Ovary (tissue), 9 donors: Measurements from ENCODE around the gene MBD3L2B. TPM values are rescaled to one million over a fixed set of nuclear protein-coding genes. Genes with fewer than 3 reads are reported as not detected.

Experiments
- DNase-seq, 5 donors: peaks; one replicate each; pipeline ENCODE4 v3.0.0-alpha.2; 2019 to 2020
- H3K27ac ChIP-seq, 2 donors: fragments of 200-600 bp; one replicate each; pipeline versions ENCODE4 v1.5.1 to v1.8.0; 2019 to 2022
- H3K27me3 ChIP-seq: fragments of 200-600 bp; one replicate; pipeline ENCODE4 v1.8.0; 2022
- H3K36me3 ChIP-seq: fragments of 200-600 bp; sonication (generic); one replicate; pipeline ENCODE4 v1.5.1; 2019
- H3K4me1 ChIP-seq: one replicate; pipeline ENCODE4 v1.8.1; 2013; ENCODE audit warnings: mild to moderate bottlenecking, moderate library complexity; ENCODE audit not compliant: insufficient read depth
- H3K4me3 ChIP-seq: fragments of 200-600 bp; sonication (generic); one replicate; pipeline ENCODE4 v1.5.1; 2017
- H3K9me3 ChIP-seq, 2 donors: fragments of 200-600 bp in 1 of 2; sonication (generic) in 1 of 2; one replicate each; pipeline versions ENCODE4 v1.5.1 to v1.8.1; 2013 to 2019; ENCODE audit warnings: mild to moderate bottlenecking in 1 of 2, moderate library complexity in 1 of 2
- CTCF ChIP-seq, 3 donors: fragments of 450-650 bp in 2 of 3; fragments of 200-600 bp in 1 of 3; IDR thresholded peaks; one replicate each; pipeline versions ENCODE4 v1.5.1 to v1.8.0; 2016 to 2022; ENCODE audit warnings: antibody characterized with exemption in 3 of 3, mild to moderate bottlenecking in 1 of 3
- EP300 ChIP-seq: sonication (generic); formaldehyde crosslinking; IDR thresholded peaks from one replicate; pipeline ENCODE4 v1.6.1; 2017; ENCODE audit warnings: antibody characterized with exemption
- POLR2A ChIP-seq: fragments of 450-650 bp; IDR thresholded peaks from one replicate; pipeline ENCODE4 v1.6.1; 2017; ENCODE audit warnings: antibody characterized with exemption, mild to moderate bottlenecking, moderate library complexity
- WGBS, 3 donors: extraction: QIAGEN DNeasy Blood & Tissue Kit in 1 of 3; methylation state at CpG; one replicate each; pipeline versions ENCODE4 v1.1.5 to v1.1.7; 2013 to 2017; 5-methylcytosine and 5-hydroxymethylcytosine counted together
- intact Hi-C, 4 donors: fragments of 100-400 bp; cut with DNase I; formaldehyde crosslinking; loops; one replicate each; pipeline versions ENCODE4 v1.11.0 to v1.15.1; 2022 to 2023
- polyA plus RNA-seq, 2 donors: library from polyadenylated mRNA; stranded (reverse); fragments of 200-250 nt in 1 of 2; fragments of 350-450 nt in 1 of 2; fragmentation: Illumina TruSeq in 1 of 2; extraction: RNeasy Lipid Tissue Mini Kit (QIAGEN cat#74804) in 1 of 2; gene quantifications; one replicate each; pipeline ENCODE4 v1.2.3, GENCODE V29; 2013 to 2014
- total RNA-seq, 7 donors: library from RNA; depleted of rRNA in 2 of 7; stranded (reverse); fragments of >200 nt in 2 of 7; fragmentation: NEBNext Ultra II Directional in 3 of 7; extraction: Animal tissue kit (Norgen Biotek cat#: 25700) in 3 of 7; gene quantifications; one replicate each; pipeline versions ENCODE4 v1.1.0 to v1.2.4, GENCODE V29; 2016 to 2023
- donor health status: DM: no; HTN: no; CAD: no; lungs with moderate emphysema.
- donor health status: DM: no; HTN: no; CAD: no.
- donor health status: Bipolar disorder and iron deficiency.
- donor health status: DM: yes; HTN: yes; CAD: no.
- donor health status: DM: no; HTN: no; CAD: no.
- donor health status: DM: yes; HTN: yes; CAD: no.

The MBD3L2B gene
- total and polyA plus RNA-seq, 9 donors, result not detected

GRCh38 chr19:7010722-7011593 is 10.3 kb downstream of the MBD3L2B start:
- WGBS, 3 donors, result 82 to 84% (median 82%) methylated on average over 12 of the region's 12 CpGs
- no peak overlapping the region for H3K27ac ChIP-seq
- H3K36me3 ChIP-seq, result no peaks in the 10 kb centered on the region
- H3K9me3 ChIP-seq, result no peaks in the 10 kb centered on the region
- no peaks in the 10 kb centered on the region for H3K4me1 ChIP-seq
- no peak for DNase-seq
- intact Hi-C loops, result no loop called here
- TF ChIP-seq POLR2A, result no peak
- no peak for TF ChIP-seq EP300
- no peak for TF ChIP-seq CTCF (IDR thresholded peaks at IDR 0.05)
- H3K27me3 ChIP-seq, result no peaks in the 10 kb centered on the region
- H3K4me3 ChIP-seq, result no peak overlapping the region

GRCh38 chr19:7007859-7008258 is 13.4 kb downstream of the MBD3L2B start:
- TF ChIP-seq EP300 (no peak), CTCF (IDR thresholded peaks at IDR 0.05) (no peak), POLR2A (no peak)
- DNase-seq, result no peak
- intact Hi-C loops, result no loop called here
- Histone ChIP-seq H3K27me3 (no peaks in the 10 kb centered on the region), H3K4me1 (no peaks in the 10 kb centered on the region), H3K9me3 (no peaks in the 10 kb centered on the region), H3K36me3 (no peaks in the 10 kb centered on the region), H3K4me3 (no peak overlapping the region), H3K27ac (no peak overlapping the region)
- WGBS, 3 donors, result 53 to 71% (median 59%) methylated on average over 4 of the region's 4 CpGs

GRCh38 chr19:7006135-7006704 is 15.0 kb downstream of the MBD3L2B start:
- intact Hi-C loops, result no loop called here
- Histone ChIP-seq H3K9me3 (no peaks in the 10 kb centered on the region), H3K27me3 (no peaks in the 10 kb centered on the region), H3K4me1 (no peaks in the 10 kb centered on the region), H3K4me3 (no peak overlapping the region), H3K36me3 (no peaks in the 10 kb centered on the region), H3K27ac (no peak overlapping the region)
- TF ChIP-seq EP300 (no peak), POLR2A (no peak), CTCF (IDR thresholded peaks at IDR 0.05) (no peak)
- no peak for DNase-seq
- WGBS, 3 donors, result 71 to 81% (median 80%) methylated on average over 11 of the region's 11 CpGs

- intact Hi-C loops, result no loop called here
- 49 to 87% (median 85%) methylated on average over 18 of the region's 18 CpGs for WGBS, 3 donors
- TF ChIP-seq POLR2A (no peak), CTCF (IDR thresholded peaks at IDR 0.05) (peak in 1 of 3 donors; percentile 37), EP300 (no peak)
These were observed 16.8 kb downstream of the MBD3L2B start for GRCh38 chr19:7004313-7004931.

More at GRCh38 chr19:7004313-7004931, 16.8 kb downstream of the MBD3L2B start:
- Histone ChIP-seq H3K4me1 (no peaks in the 10 kb centered on the region), H3K36me3 (no peaks in the 10 kb centered on the region), H3K27me3 (no peaks in the 10 kb centered on the region), H3K4me3 (no peak overlapping the region), H3K27ac (no peak overlapping the region), H3K9me3 (no peaks in the 10 kb centered on the region)
- no peak for DNase-seq
